ENCODE data around the gene ACSM4. TPM values are rescaled to one million over a fixed set of nuclear protein-coding genes. Genes with fewer than 3 reads are reported as not detected.
"Not testable (repeated sequence)": the region's sequence is repeated elsewhere in the genome, so short reads cannot be mapped to it uniquely, and the experiment has no call there.

Gene ACSM4
- under 1 TPM in 1 of 3 donors, not detected in 2; 0.17 TPM for polyA plus RNA-seq (ENCODE audit: insufficient read length in 3 of 3)
- long read RNA-seq, donor 1 = 0 reads
- long read RNA-seq, donor 2 = 0 reads
- long read RNA-seq, donor 3 = 0 reads
- long read RNA-seq, donor 4 = 0 reads
- long read RNA-seq, donor 5 = 0 reads
- long read RNA-seq, donor 6 = 0 reads
- long read RNA-seq, donor 7 = 0 reads
- long read RNA-seq, donor 8 = 0 reads
- long read RNA-seq, donor 9 = 0 reads
- long read RNA-seq, donor 10 = 0 reads
- long read RNA-seq, donor 11 = 0 reads
- long read RNA-seq, donor 12 = 0 reads
- long read RNA-seq, donor 13 = 0 reads
- long read RNA-seq, donor 14 = 0 reads
- long read RNA-seq, donor 15 = 0 reads
- long read RNA-seq, donor 16 = 0 reads

GRCh38 chr12:7303772-7304171 is at the start of gene ACSM4:
Gene ACSM4, plus strand, starts transcription at chr12:7304072. Its CDS starts 260 bp downstream, at chr12:7304332.
- DNase-seq (ENCODE audit: extremely low read depth in 1 of 11, low read depth in 9 of 11, low spot score in 4 of 11) = no peak

- no peak for DNase-seq (ENCODE audit: extremely low read depth in 1 of 11, low read depth in 9 of 11, low spot score in 4 of 11)
These were observed 44.8 kb upstream of the ACSM4 start for GRCh38 chr12:7259060-7259459.

GRCh38 chr12:7264538-7264937 is 39.3 kb upstream of the ACSM4 start:
- no peak for DNase-seq (ENCODE audit: extremely low read depth in 1 of 11, low read depth in 9 of 11, low spot score in 4 of 11)

GRCh38 chr12:7265251-7265650 is 38.6 kb upstream of the ACSM4 start:
- DNase-seq (ENCODE audit: extremely low read depth in 1 of 11, low read depth in 9 of 11, low spot score in 4 of 11) = no peak

- no peak for DNase-seq (ENCODE audit: extremely low read depth in 1 of 11, low read depth in 9 of 11, low spot score in 4 of 11)
These were observed 34.6 kb upstream of the ACSM4 start for GRCh38 chr12:7269273-7269672.

- no peak for DNase-seq (ENCODE audit: extremely low read depth in 1 of 11, low read depth in 9 of 11, low spot score in 4 of 11)
These were observed 31.9 kb upstream of the ACSM4 start for GRCh38 chr12:7271893-7272514.

GRCh38 chr12:7275482-7275881 is 28.4 kb upstream of the ACSM4 start:
- not testable (repeated sequence) for DNase-seq (ENCODE audit: extremely low read depth in 1 of 11, low read depth in 9 of 11, low spot score in 4 of 11)

GRCh38 chr12:7282844-7283243 is 21.0 kb upstream of the ACSM4 start:
- no peak for DNase-seq (ENCODE audit: extremely low read depth in 1 of 11, low read depth in 9 of 11, low spot score in 4 of 11)

- DNase-seq (ENCODE audit: extremely low read depth in 1 of 11, low read depth in 9 of 11, low spot score in 4 of 11) = no peak
These were observed 14.1 kb upstream of the ACSM4 start for GRCh38 chr12:7289743-7290142.

GRCh38 chr12:7290588-7290987 is 13.3 kb upstream of the ACSM4 start:
- DNase-seq (ENCODE audit: extremely low read depth in 1 of 11, low read depth in 9 of 11, low spot score in 4 of 11) = not testable (repeated sequence)

- DNase-seq (ENCODE audit: extremely low read depth in 1 of 11, low read depth in 9 of 11, low spot score in 4 of 11) = no peak
These were observed 11.6 kb upstream of the ACSM4 start for GRCh38 chr12:7292300-7292699.

- DNase-seq (ENCODE audit: extremely low read depth in 1 of 11, low read depth in 9 of 11, low spot score in 4 of 11) = no peak
These were observed 10.2 kb upstream of the ACSM4 start for GRCh38 chr12:7293670-7294069.

- DNase-seq (ENCODE audit: extremely low read depth in 1 of 11, low read depth in 9 of 11, low spot score in 4 of 11) = no peak
These were observed 8.3 kb upstream of the ACSM4 start for GRCh38 chr12:7295529-7295928.

GRCh38 chr12:7297865-7298264 is 6.0 kb upstream of the ACSM4 start:
- no peak for DNase-seq (ENCODE audit: extremely low read depth in 1 of 11, low read depth in 9 of 11, low spot score in 4 of 11)

- no peak for DNase-seq (ENCODE audit: extremely low read depth in 1 of 11, low read depth in 9 of 11, low spot score in 4 of 11)
These were observed 1.4 kb upstream of the ACSM4 start for GRCh38 chr12:7302266-7302986.

- DNase-seq (ENCODE audit: extremely low read depth in 1 of 11, low read depth in 9 of 11, low spot score in 4 of 11) = no peak
These were observed 642 bp upstream of the ACSM4 start for GRCh38 chr12:7303230-7303629.

- no peak for DNase-seq (ENCODE audit: extremely low read depth in 1 of 11, low read depth in 9 of 11, low spot score in 4 of 11)
These were observed 584 bp downstream of the ACSM4 start for GRCh38 chr12:7304456-7304855.

- no peak for DNase-seq (ENCODE audit: extremely low read depth in 1 of 11, low read depth in 9 of 11, low spot score in 4 of 11)
These were observed 6.2 kb downstream of the ACSM4 start for GRCh38 chr12:7310070-7310469.

- no peak for DNase-seq (ENCODE audit: extremely low read depth in 1 of 11, low read depth in 9 of 11, low spot score in 4 of 11)
These were observed 16.1 kb downstream of the ACSM4 start for GRCh38 chr12:7319930-7320329.

GRCh38 chr12:7321624-7322023 is 17.8 kb downstream of the ACSM4 start:
- DNase-seq (ENCODE audit: extremely low read depth in 1 of 11, low read depth in 9 of 11, low spot score in 4 of 11) = no peak
